Uterus (tissue), 2 donors: ENCODE measurements around the gene ADGRL2.

Experiments used
- POLR2A ChIP-seq, 2 donors: fragments of 450-650 bp; IDR thresholded peaks; one replicate each; pipeline ENCODE4 v1.6.1; 2016; ENCODE audit warnings: antibody characterized with exemption in 2 of 2, mild to moderate bottlenecking in 1 of 2, moderate library complexity in 1 of 2
- TF ChIP-seq, protein P1 (sequence below), 4 experiments: fragments of 200-600 bp in 2 of 4; fragments of 450-650 bp in 2 of 4; sonication (generic) in 2 of 4; IDR thresholded peaks; one replicate each; pipeline ENCODE4 v1.5.1; 2016 to 2019; ENCODE audit warnings: antibody characterized with exemption in 4 of 4, mild to moderate bottlenecking in 2 of 4, moderate library complexity in 1 of 4

GRCh38 chr1:81847063-81847462 is 46.3 kb downstream of the ADGRL2 start:
- TF ChIP-seq, protein P1, sequence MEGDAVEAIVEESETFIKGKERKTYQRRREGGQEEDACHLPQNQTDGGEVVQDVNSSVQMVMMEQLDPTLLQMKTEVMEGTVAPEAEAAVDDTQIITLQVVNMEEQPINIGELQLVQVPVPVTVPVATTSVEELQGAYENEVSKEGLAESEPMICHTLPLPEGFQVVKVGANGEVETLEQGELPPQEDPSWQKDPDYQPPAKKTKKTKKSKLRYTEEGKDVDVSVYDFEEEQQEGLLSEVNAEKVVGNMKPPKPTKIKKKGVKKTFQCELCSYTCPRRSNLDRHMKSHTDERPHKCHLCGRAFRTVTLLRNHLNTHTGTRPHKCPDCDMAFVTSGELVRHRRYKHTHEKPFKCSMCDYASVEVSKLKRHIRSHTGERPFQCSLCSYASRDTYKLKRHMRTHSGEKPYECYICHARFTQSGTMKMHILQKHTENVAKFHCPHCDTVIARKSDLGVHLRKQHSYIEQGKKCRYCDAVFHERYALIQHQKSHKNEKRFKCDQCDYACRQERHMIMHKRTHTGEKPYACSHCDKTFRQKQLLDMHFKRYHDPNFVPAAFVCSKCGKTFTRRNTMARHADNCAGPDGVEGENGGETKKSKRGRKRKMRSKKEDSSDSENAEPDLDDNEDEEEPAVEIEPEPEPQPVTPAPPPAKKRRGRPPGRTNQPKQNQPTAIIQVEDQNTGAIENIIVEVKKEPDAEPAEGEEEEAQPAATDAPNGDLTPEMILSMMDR (IDR thresholded peaks at IDR 0.05) = no peak
- no peak for TF ChIP-seq POLR2A (IDR thresholded peaks at IDR 0.05)
